HepG2 (cell line): Measurements from ENCODE around the gene CSNK1G3. TPM values are rescaled to one million over a fixed set of nuclear protein-coding genes. Genes with fewer than 3 reads are reported as not detected.

Experiments used
- ATAC-seq: fragments of 200-7000 bp; cut with Tn5 transposase; 3 replicates; pipeline ENCODE4 v1.9.1; 2020; ENCODE audit warnings: mild to moderate bottlenecking, moderate library complexity
- BruUV-seq: library from RNA; stranded (reverse); fragments of 400-500 nt; replicated peaks from 2 replicates; lab custom pipeline; 2021; lab: Mats Ljungman, UMichigan
- CTCF ChIA-PET: fragments of 300-600 bp; formaldehyde crosslinking; extraction: SDS; loops from one replicate; lab custom pipeline; 2021; ENCODE audit warnings: low total read pairs, inconsistent platforms, low intra/inter-chr PET ratio; lab: Yijun Ruan, JAX
- POLR2A ChIA-PET: fragments of 350-600 bp; sonication (Branson Sonifier 250); formaldehyde crosslinking; loops from one replicate; lab custom pipeline; 2020; ENCODE audit warnings: antibody characterized with exemption, inconsistent platforms; lab: Yijun Ruan, JAX
- DNase-seq: peaks from one replicate; pipeline ENCODE4 v3.0.0-alpha.2; 2015; ENCODE audit warnings: low spot score
- FAIRE-seq: peaks from 3 replicates; lab custom pipeline; 2011; peaks lifted over from hg19 to GRCh38; lab: Jason Lieb, UNC
- H2AFZ ChIP-seq: one replicate; pipeline ENCODE4 v1.6.1; 2011; ENCODE audit warnings: low read length, inconsistent platforms
- H3K27ac ChIP-seq: fragments of 300-600 bp; 3 replicates; pipeline ENCODE4 v1.8.0; 2011; ENCODE audit warnings: mixed run types, mild to moderate bottlenecking, mixed read lengths, low read length, inconsistent platforms; ENCODE audit not compliant: insufficient read depth; ENCODE audit errors: extremely low read length
- H3K27me3 ChIP-seq, 2 experiments: fragments of 200-600 bp in 1 of 2; 2 replicates in 1 of 2; 3 replicates in 1 of 2; pipeline versions ENCODE4 v1.6.0 to v1.8.0; 2011; ENCODE audit warnings: low read length in 2 of 2, mild to moderate bottlenecking in 2 of 2, moderate library complexity in 2 of 2, inconsistent platforms in 1 of 2; ENCODE audit not compliant: insufficient read depth in 2 of 2, control insufficient read depth in 1 of 2
- H3K36me3 ChIP-seq, 2 experiments: fragments of 200-600 bp in 1 of 2; replicated peaks in 1 of 2; 2 replicates in 1 of 2; 3 replicates in 1 of 2; pipeline versions ENCODE4 v1.5.1 to v1.8.0; 2011; ENCODE audit warnings: low read length in 2 of 2, inconsistent platforms in 1 of 2; ENCODE audit not compliant: insufficient read depth in 2 of 2, control insufficient read depth in 1 of 2
- H3K4me1 ChIP-seq: 2 replicates; pipeline ENCODE4 v1.5.1; 2012; ENCODE audit warnings: low read length, inconsistent platforms; ENCODE audit not compliant: insufficient read depth
- H3K4me2 ChIP-seq: 2 replicates; pipeline ENCODE4 v1.6.0; 2011; ENCODE audit warnings: low read depth, low read length, inconsistent platforms
- H3K4me3 ChIP-seq, 3 experiments: fragments of 200-600 bp in 1 of 3; sonication (generic), shearing (Covaris generic) in 1 of 3; replicated peaks in 1 of 3; 2 replicates each; pipeline ENCODE4 v1.5.1; 2011 to 2016; ENCODE audit warnings: low read length in 3 of 3, inconsistent platforms in 2 of 3, low read depth in 2 of 3, mild to moderate bottlenecking in 2 of 3, control low read depth in 1 of 3, mixed read lengths in 1 of 3; ENCODE audit not compliant: insufficient read depth in 1 of 3
- H3K79me2 ChIP-seq: one replicate; pipeline ENCODE4 v1.6.1; 2011; ENCODE audit warnings: low read length, inconsistent platforms; ENCODE audit not compliant: insufficient read depth
- H3K9ac ChIP-seq: 2 replicates; pipeline ENCODE4 v1.6.0; 2011; ENCODE audit warnings: mild to moderate bottlenecking, low read depth, low read length, inconsistent platforms; ENCODE audit not compliant: insufficient read depth
- H3K9me3 ChIP-seq: 2 replicates; pipeline ENCODE4 v1.5.1; 2012; ENCODE audit warnings: mild to moderate bottlenecking, low read length
- H4K20me1 ChIP-seq: 2 replicates; pipeline ENCODE4 v1.6.0; 2011; ENCODE audit warnings: inconsistent platforms, mild to moderate bottlenecking, low read length, moderate library complexity; ENCODE audit not compliant: insufficient read depth
- BORCS8-MEF2B ChIP-seq: sonication (generic); formaldehyde crosslinking; IDR thresholded peaks from 2 replicates; pipeline ENCODE4 v1.8.0; 2022; ENCODE audit warnings: mild to moderate bottlenecking, missing genetic modification reagents
- ELF3 ChIP-seq: IDR thresholded peaks from 2 replicates; pipeline ENCODE4 v1.6.1; 2016; ENCODE audit warnings: missing genetic modification reagents, missing compliant biosample characterization
- FOXK2 ChIP-seq: fragments of 450-650 bp; IDR thresholded peaks from 2 replicates; pipeline ENCODE4 v1.6.1; 2016
- MLLT10 ChIP-seq: sonication (generic); formaldehyde crosslinking; IDR thresholded peaks from 2 replicates; pipeline ENCODE4 v1.4.0; 2020; ENCODE audit warnings: missing genetic modification reagents
- NR2C2 ChIP-seq: sonication (generic); formaldehyde crosslinking; IDR thresholded peaks from 2 replicates; pipeline ENCODE4 v1.4.0; 2020; ENCODE audit warnings: missing genetic modification reagents, mild to moderate bottlenecking, moderate library complexity, borderline replicate concordance
- PHF5A ChIP-seq: IDR thresholded peaks from one replicate; pipeline ENCODE4 v1.6.1; 2018; ENCODE audit warnings: low read depth, missing genetic modification reagents; ENCODE audit not compliant: unreplicated experiment
- RFX1 ChIP-seq: fragments of 450-650 bp; IDR thresholded peaks from 2 replicates; pipeline ENCODE4 v1.6.1; 2017
- SKIL ChIP-seq: sonication (generic); formaldehyde crosslinking; IDR thresholded peaks from 2 replicates; pipeline ENCODE4 v1.8.0; 2022; ENCODE audit warnings: missing genetic modification reagents, mild to moderate bottlenecking, moderate library complexity, borderline replicate concordance
- TSC22D2 ChIP-seq: sonication (generic); formaldehyde crosslinking; IDR thresholded peaks from 2 replicates; pipeline ENCODE4 v1.5.1; 2020; ENCODE audit warnings: missing genetic modification reagents, mild to moderate bottlenecking, borderline replicate concordance
- ZNF101 ChIP-seq: sonication (generic); formaldehyde crosslinking; IDR thresholded peaks from 2 replicates; pipeline ENCODE4 v1.4.0; 2020; ENCODE audit warnings: mild to moderate bottlenecking, low read depth, missing genetic modification reagents, borderline replicate concordance
- ZNF326 ChIP-seq: sonication (generic); formaldehyde crosslinking; IDR thresholded peaks from 2 replicates; pipeline ENCODE4 v1.4.0; 2020; ENCODE audit warnings: missing genetic modification reagents, borderline replicate concordance
- ZNF619 ChIP-seq: sonication (generic); formaldehyde crosslinking; IDR thresholded peaks from 2 replicates; pipeline ENCODE4 v1.4.0; 2020; ENCODE audit warnings: mild to moderate bottlenecking, missing genetic modification reagents
- WGBS: methylation state at CpG from one replicate; pipeline ENCODE4 v1.1.6; 2017; ENCODE audit warnings: low lambda C conversion rate; 5-methylcytosine and 5-hydroxymethylcytosine counted together
- in situ Hi-C: cut with HindIII; loops from 2 replicates; pipeline ENCODE4 v1.10.0; 2017; ENCODE audit warnings: low pct_unique_long_range_greater_than_20kb; ENCODE audit not compliant: extremely low pct_ligation_motif_present
- intact Hi-C: fragments of 100-400 bp; cut with micrococcal nuclease; formaldehyde crosslinking; loops from one replicate; pipeline ENCODE4 v1.10.0; 2022; ENCODE audit not compliant: unreplicated experiment
- polyA plus RNA-seq, 8 experiments: library from polyadenylated mRNA; depleted of rRNA in 3 of 8; stranded (reverse) in 7 of 8; unstranded in 1 of 8; fragments of >200 nt; fragmentation: Illumina TruSeq in 4 of 8; extraction: Trizol in 4 of 8; gene quantifications; 2 replicates each; pipeline versions ENCODE4 v1.2.1 to v1.2.3, GENCODE V29; 2011 to 2016; ENCODE audit warnings: low read depth in 4 of 8, missing spikeins in 1 of 8, mixed read lengths in 1 of 8; ENCODE audit not compliant: insufficient read depth in 1 of 8
- total RNA-seq, 5 experiments: library from RNA; depleted of rRNA; stranded (reverse); fragments of >200 nt; fragmentation: Illumina TruSeq; extraction: Trizol; gene quantifications; 2 replicates each; pipeline ENCODE4 v1.2.3, GENCODE V29; 2016; ENCODE audit warnings: low read depth in 1 of 5

The CSNK1G3 gene
- total and polyA plus RNA-seq, 2 of the 13 experiments (the other 11 are each of a cell fraction or from before 2014, with no cell fraction given) = 11.3 to 31.5 TPM

GRCh38 chr5:123664961-123665360 lies 153.0 kb downstream of the CSNK1G3 start:
- H3K36me3 ChIP-seq = no peaks in the 10 kb centered on the region; a peak in 1 of 5 replicates
- 5% methylated on average over 1 of the region's 1 CpG for WGBS
- no peak overlapping the region for H3K27ac ChIP-seq
- no peak overlapping the region for H3K4me2 ChIP-seq
- no TSS peak for BruUV-seq
- H3K4me1 ChIP-seq = no peaks in the 10 kb centered on the region
- no peaks in the 10 kb centered on the region for H4K20me1 ChIP-seq
- no peak for TF ChIP-seq FOXK2
- TF ChIP-seq ZNF326 (CRISPR knock-in tag) = no peak
- no peak for TF ChIP-seq BORCS8-MEF2B (CRISPR knock-in tag)
- no peak for TF ChIP-seq MLLT10
- no peak for TF ChIP-seq RFX1
- TF ChIP-seq TSC22D2 (CRISPR knock-in tag) = no peak
- no peak for TF ChIP-seq ZNF101
- TF ChIP-seq PHF5A (CRISPR knock-in tag) = no peak
- TF ChIP-seq NR2C2 = no peak
- no peak for TF ChIP-seq SKIL (CRISPR knock-in tag)
- TF ChIP-seq ZNF619 (CRISPR knock-in tag) = no peak
- TF ChIP-seq ELF3 (CRISPR knock-in tag) = no peak
- H3K9me3 ChIP-seq = peaks cover 12% of the 10 kb centered on the region; the same call in 1 of the 2 replicates
- H3K4me3 ChIP-seq = no peak overlapping the region
- H3K9ac ChIP-seq = no peak overlapping the region
- H3K79me2 ChIP-seq = no peaks in the 10 kb centered on the region
- no peak overlapping the region for H2AFZ ChIP-seq
- DNase-seq (no peak), FAIRE-seq (no peak), ATAC-seq (no peak)
- ChIA-PET CTCF (no interaction called here), POLR2A (no interaction called here)
- no peaks in the 10 kb centered on the region for H3K27me3 ChIP-seq
- intact Hi-C loops = no loop called here
- in situ Hi-C loops = no loop called here
